ENCODE results near the gene RXYLT1. TPM values are rescaled to one million over a fixed set of nuclear protein-coding genes. Genes with fewer than 3 reads are reported as not detected.

The RXYLT1 gene
- total RNA-seq, 2 experiments from 2014 or later = 13.2 to 19.0 TPM

DNA sequence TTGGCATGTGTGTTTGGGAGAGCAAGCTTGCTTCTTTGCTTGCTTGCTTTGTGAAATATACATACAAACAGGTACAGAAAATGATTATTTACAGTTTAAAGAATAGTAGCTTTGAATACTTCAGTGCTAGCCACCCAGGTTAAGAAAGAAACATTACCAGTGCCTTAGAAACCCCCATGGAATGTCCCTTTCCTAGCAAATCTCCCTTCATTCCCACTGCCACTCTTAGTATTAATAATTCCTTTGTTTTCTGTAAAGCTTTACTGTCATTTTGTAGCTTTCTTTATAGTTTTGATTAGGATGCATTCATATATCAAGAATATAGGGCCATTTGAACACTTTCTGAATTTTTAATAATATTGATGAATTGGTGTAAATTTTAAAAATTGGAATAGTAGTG, 74.3 kb downstream of the RXYLT1 start:
- ATAC-seq = no peak
- H3K36me3 Mint-ChIP-seq = no peaks in the 10 kb centered on the region
- no peak overlapping the region for H3K4me3 Mint-ChIP-seq
- CTCF ChIA-PET = interaction anchor here (4.6 kb wide), 1 partner anchor 10 kb away, joined by 18 read pairs; the partner anchor contains the start of gene SRGAP1
- H3K4me1 Mint-ChIP-seq = no peaks in the 10 kb centered on the region
- H3K27me3 Mint-ChIP-seq = no peaks in the 10 kb centered on the region
- DNase-seq = no peak
- no peaks in the 10 kb centered on the region for H3K9me3 Mint-ChIP-seq (ENCODE audit: low read depth)
- no peak overlapping the region for H3K27ac Mint-ChIP-seq

DNA sequence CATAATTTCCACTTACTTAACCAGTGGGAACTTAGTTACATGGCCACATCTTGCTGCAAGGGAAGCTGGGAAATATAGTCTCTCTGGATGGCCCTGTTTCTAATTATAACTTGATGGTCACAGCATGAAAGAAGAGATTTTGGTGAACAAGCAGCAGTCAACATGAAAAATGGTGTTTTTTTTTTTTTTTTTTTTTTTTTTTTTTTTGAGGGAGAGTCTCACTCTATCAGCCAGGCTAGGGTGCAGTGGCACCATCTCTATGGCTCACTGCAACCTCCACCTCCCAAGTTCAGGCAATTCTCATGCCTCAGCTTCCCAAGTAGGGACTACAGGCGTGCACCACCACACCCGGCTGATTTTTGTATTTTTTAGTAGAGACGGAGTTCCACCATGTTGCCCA, 75.6 kb downstream of the RXYLT1 start:
- no peak overlapping the region for H3K4me3 Mint-ChIP-seq
- DNase-seq (no peak), ATAC-seq (no peak)
- no peaks in the 10 kb centered on the region for H3K27me3 Mint-ChIP-seq
- H3K9me3 Mint-ChIP-seq (ENCODE audit: low read depth) = no peaks in the 10 kb centered on the region
- CTCF ChIA-PET = interaction anchor here (4.6 kb wide), 1 partner anchor 11 kb away, joined by 18 read pairs; the partner anchor contains the start of gene SRGAP1
- no peaks in the 10 kb centered on the region for H3K4me1 Mint-ChIP-seq
- H3K27ac Mint-ChIP-seq = no peak overlapping the region
- H3K36me3 Mint-ChIP-seq = no peaks in the 10 kb centered on the region

DNA sequence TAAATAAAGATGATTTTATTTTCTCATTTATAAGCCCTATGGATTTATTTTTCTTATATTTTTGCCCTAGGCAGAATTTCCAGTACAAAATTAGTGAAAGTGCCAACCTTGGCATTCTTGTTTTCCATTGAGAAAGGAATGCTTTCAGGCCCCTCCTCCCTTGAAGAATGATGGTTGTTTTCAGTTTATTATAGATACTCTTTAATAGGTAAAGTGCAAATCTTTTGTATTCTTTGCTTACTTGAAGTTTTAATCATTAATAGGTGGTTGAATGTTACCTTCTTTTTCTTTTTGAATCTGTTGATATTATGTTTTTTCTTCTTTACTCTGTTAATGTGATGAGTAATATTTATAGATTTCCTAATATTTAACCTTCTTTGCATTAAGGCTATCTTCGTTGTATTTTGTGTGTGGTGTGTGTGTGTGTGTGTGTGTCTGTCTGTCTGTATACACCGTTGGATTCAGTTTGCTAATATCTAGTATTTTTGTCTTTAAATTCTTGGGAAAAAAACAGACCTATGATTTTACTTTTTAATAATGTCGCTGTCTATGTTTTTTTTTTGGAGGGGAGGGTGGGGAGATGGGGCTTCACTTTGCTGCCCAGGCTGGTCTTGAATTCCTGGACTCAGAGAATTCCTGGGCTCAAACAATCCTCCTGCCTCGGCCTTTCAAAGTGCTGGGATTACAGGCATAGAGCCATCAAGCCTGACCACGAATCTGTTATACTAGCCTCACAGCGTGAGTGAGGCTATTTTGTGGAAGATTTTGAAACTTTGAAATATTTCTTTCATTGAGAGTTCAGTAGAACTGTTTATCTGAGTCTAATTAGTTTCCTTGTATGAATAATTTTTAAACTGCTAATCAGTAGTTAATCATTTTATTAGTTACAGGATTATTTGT, 78.3 kb downstream of the RXYLT1 start:
- Mint-ChIP-seq H3K4me3 (no peak overlapping the region), H3K36me3 (no peaks in the 10 kb centered on the region), H3K4me1 (no peaks in the 10 kb centered on the region), H3K9me3 (ENCODE audit: low read depth) (no peaks in the 10 kb centered on the region), H3K27me3 (no peaks in the 10 kb centered on the region), H3K27ac (no peak overlapping the region)
- CTCF ChIA-PET = no interaction called here
- DNase-seq (no peak), ATAC-seq (no peak)

Other genes with a start within 250 kb of the RXYLT1 start
- gene DPY19L2, start 111.4 kb upstream of the RXYLT1 start, total RNA-seq = 1 to 10 TPM; 5.2 to 6.0 TPM
- gene SRGAP1, start 64.8 kb downstream of the RXYLT1 start, total RNA-seq = under 1 TPM in 1 of 2 experiments, not detected in 1; 0.14 TPM